T-helper 1 cell treated with Interleukin-12 subunit alpha and Interleukin-12 subunit beta and Interleukin-4 antibody, amounts not matched to agents 30 ng/mL and 1 ng/mL, for 36 hours (primary cell): ENCODE results near the gene GGCX. TPM values are rescaled to one million over a fixed set of nuclear protein-coding genes. Genes with fewer than 3 reads are reported as not detected.
"Not testable (repeated sequence)": the region's sequence is repeated elsewhere in the genome, so short reads cannot be mapped to it uniquely, and the experiment has no call there.

Experiments used
- intact Hi-C: fragments of 100-400 bp; cut with micrococcal nuclease; formaldehyde crosslinking; loops from one replicate; pipeline ENCODE4 v1.15.1; 2024
- total RNA-seq: library from RNA; stranded (reverse); gene quantifications from 2 replicates; pipeline ENCODE4 v1.2.3, GENCODE V29; 2022

The GGCX gene
- total RNA-seq, 1 donor from 2014 or later: 23.9 TPM

GRCh38 chr2:85577386-85578242, 16.3 kb upstream of the GGCX start, which contains the start of gene VAMP8:
Gene VAMP8 (plus strand): TSS chr2:85577586. CDS start chr2:85577647, 61 bp downstream.
- intact Hi-C loops: loop anchor here (1.0 kb wide), 4 partner anchors 8 to 37 kb away; partner anchors contain the start of genes GGCX and RNF181

GRCh38 chr2:85577063-85577385, 15.7 kb upstream of the GGCX start:
- intact Hi-C loops: loop anchor here (1.0 kb wide), 2 partner anchors 8 to 16 kb away; partner anchors contain the start of gene GGCX

GRCh38 chr2:85575739-85576138, 14.4 kb upstream of the GGCX start:
- intact Hi-C loops: no loop called here

GRCh38 chr2:85566265-85566664, 5.0 kb upstream of the GGCX start:
- intact Hi-C loops: no loop called here

- intact Hi-C loops: no loop called here
These were observed 2.9 kb upstream of the GGCX start for GRCh38 chr2:85564144-85564563.

GRCh38 chr2:85560812-85561279, 447 bp downstream of the GGCX start:
- intact Hi-C loops: loop anchor here (1.0 kb wide), 11 partner anchors 9 to 545 kb away; partner anchors contain the start of genes ELMOD3, MAT2A, PTCD3 and RETSAT

GRCh38 chr2:85560403-85560726, 928 bp downstream of the GGCX start:
- intact Hi-C loops: not testable (repeated sequence)

GRCh38 chr2:85558160-85558559, 3.1 kb downstream of the GGCX start:
- intact Hi-C loops: no loop called here

- intact Hi-C loops: no loop called here
These were observed 4.2 kb downstream of the GGCX start for GRCh38 chr2:85557130-85557529.

GRCh38 chr2:85554980-85555612, 6.2 kb downstream of the GGCX start:
- intact Hi-C loops: no loop called here

GRCh38 chr2:85553184-85553583, 8.1 kb downstream of the GGCX start:
- intact Hi-C loops: no loop called here

GRCh38 chr2:85551698-85552678, 9.3 kb downstream of the GGCX start:
- intact Hi-C loops: loop anchor here (1.0 kb wide), 10 partner anchors 9 to 286 kb away; partner anchors contain the start of genes ELMOD3, GGCX, RETSAT and RNF181

GRCh38 chr2:85550486-85550885, 10.8 kb downstream of the GGCX start:
- intact Hi-C loops: no loop called here

- intact Hi-C loops: no loop called here
These were observed 11.5 kb downstream of the GGCX start for GRCh38 chr2:85549826-85550225.

- intact Hi-C loops: no loop called here
These were observed 12.2 kb downstream of the GGCX start for GRCh38 chr2:85549095-85549494.

GRCh38 chr2:85548608-85548900, 12.7 kb downstream of the GGCX start:
- intact Hi-C loops: no loop called here

GRCh38 chr2:85547859-85548607, 13.3 kb downstream of the GGCX start:
- intact Hi-C loops: no loop called here

GRCh38 chr2:85547089-85547858, 14.0 kb downstream of the GGCX start:
- intact Hi-C loops: no loop called here

- intact Hi-C loops: no loop called here
These were observed 15.5 kb downstream of the GGCX start for GRCh38 chr2:85545780-85546240.
